H1 (cell line): ENCODE results near the gene MRTFA. TPM values are rescaled to one million over a fixed set of nuclear protein-coding genes. Genes with fewer than 3 reads are reported as not detected.

Experiments
- CTCF ChIA-PET: fragments of 300-600 bp; sonication (Branson Sonifier 250); formaldehyde crosslinking; loops from one replicate; lab custom pipeline; 2021; ENCODE audit not compliant: partially characterized antibody; lab: Charles Lee
- POLR2A ChIA-PET: fragments of 300-600 bp; sonication (Branson Sonifier 250); formaldehyde crosslinking; loops from one replicate; lab custom pipeline; 2021; ENCODE audit warnings: inconsistent platforms; ENCODE audit not compliant: partially characterized antibody; lab: Charles Lee
- DNase-seq, 2 experiments: peaks; one replicate each; pipeline versions ENCODE4 v3.0.0 to v3.0.0-alpha.2; 2010 to 2022; ENCODE audit warnings: low spot score in 2 of 2, low read depth in 1 of 2, mixed read lengths in 1 of 2
- FAIRE-seq: peaks from 2 replicates; lab custom pipeline; 2011; peaks lifted over from hg19 to GRCh38; lab: Jason Lieb, UNC
- H2AFZ ChIP-seq: 2 replicates; pipeline ENCODE4 v1.8.1; 2012; ENCODE audit warnings: low read length, inconsistent platforms
- H2AK5ac ChIP-seq: 2 replicates; pipeline ENCODE4 v1.6.1; 2013; ENCODE audit warnings: low read depth, low read length
- H2BK120ac ChIP-seq: replicated peaks from 2 replicates; pipeline ENCODE3; 2013; ENCODE audit warnings: low read depth, low read length, inconsistent platforms
- H2BK12ac ChIP-seq: 2 replicates; pipeline ENCODE4 v1.6.1; 2013; ENCODE audit warnings: low read depth, low read length
- H2BK15ac ChIP-seq: 2 replicates; pipeline ENCODE4 v1.6.1; 2013; ENCODE audit warnings: low read length
- H2BK20ac ChIP-seq: 2 replicates; pipeline ENCODE4 v1.6.1; 2013; ENCODE audit warnings: low read length
- H2BK5ac ChIP-seq: 2 replicates; pipeline ENCODE4 v1.6.1; 2013; ENCODE audit warnings: low read depth, low read length
- H3K14ac ChIP-seq: 2 replicates; pipeline ENCODE4 v1.6.1; 2013; ENCODE audit warnings: inconsistent platforms; ENCODE audit not compliant: insufficient read length
- H3K18ac ChIP-seq: 2 replicates; pipeline ENCODE4 v1.6.1; 2013; ENCODE audit warnings: low read length; ENCODE audit errors: extremely low read depth
- H3K23ac ChIP-seq: 2 replicates; pipeline ENCODE4 v1.6.1; 2013; ENCODE audit warnings: inconsistent platforms; ENCODE audit not compliant: insufficient read length
- H3K23me2 ChIP-seq: 2 replicates; pipeline ENCODE4 v1.6.1; 2013; ENCODE audit warnings: low read depth, low read length
- H3K27ac ChIP-seq: 2 replicates; pipeline ENCODE4 v1.6.1; 2011; ENCODE audit warnings: low read depth, low read length, inconsistent platforms
- H3K27me3 ChIP-seq, 4 experiments: replicated peaks in 1 of 4; 1 replicate in 1 of 4; 2 replicates in 3 of 4; pipeline versions ENCODE4 v1.6.1 to v1.8.1; 2011 to 2013; ENCODE audit warnings: low read length in 3 of 4, mild to moderate bottlenecking in 3 of 4, inconsistent platforms in 2 of 4, mixed read lengths in 2 of 4, moderate library complexity in 1 of 4; ENCODE audit not compliant: control insufficient read depth in 3 of 4, insufficient read depth in 3 of 4; ENCODE audit errors: extremely low read depth in 1 of 4
- H3K36me3 ChIP-seq, 4 experiments: 2 replicates each; pipeline versions ENCODE4 v1.6.1 to v1.8.1; 2011 to 2013; ENCODE audit warnings: mild to moderate bottlenecking in 4 of 4, low read length in 3 of 4, moderate library complexity in 2 of 4, control low read depth in 1 of 4, inconsistent platforms in 1 of 4; ENCODE audit not compliant: insufficient read depth in 4 of 4, control insufficient read depth in 2 of 4
- H3K4ac ChIP-seq: replicated peaks from 2 replicates; pipeline ENCODE3; 2013; ENCODE audit warnings: low read length, low read depth, mixed read lengths, inconsistent platforms; ENCODE audit not compliant: insufficient read length
- H3K4me1 ChIP-seq, 4 experiments: replicated peaks in 1 of 4; 1 replicate in 1 of 4; 2 replicates in 3 of 4; pipeline versions ENCODE4 v1.6.1 to v1.8.1; 2011 to 2013; ENCODE audit warnings: low read length in 3 of 4, inconsistent platforms in 2 of 4, mixed read lengths in 1 of 4; ENCODE audit not compliant: insufficient read depth in 4 of 4, control insufficient read depth in 3 of 4
- H3K4me2 ChIP-seq, 2 experiments: 2 replicates each; pipeline versions ENCODE4 v1.6.1 to v1.8.1; 2011 to 2013; ENCODE audit warnings: low read depth in 2 of 2, low read length in 2 of 2, control low read depth in 1 of 2, inconsistent platforms in 1 of 2, mild to moderate bottlenecking in 1 of 2; ENCODE audit not compliant: insufficient read depth in 1 of 2
- H3K4me3 ChIP-seq, 4 experiments: fragments of 200-600, 300-600 bp in 1 of 4; sonication (generic), shearing (Covaris generic), sonication (Bioruptor Twin) in 1 of 4; 2 replicates each; pipeline versions ENCODE4 v1.5.1 to v1.8.1; 2011 to 2016; ENCODE audit warnings: low read length in 4 of 4, low read depth in 3 of 4, control low read depth in 2 of 4, inconsistent platforms in 2 of 4, mild to moderate bottlenecking in 2 of 4, mixed read lengths in 1 of 4, moderate library complexity in 1 of 4; ENCODE audit not compliant: insufficient read depth in 2 of 4; ENCODE audit errors: extremely low read depth in 1 of 4
- H3K56ac ChIP-seq: replicated peaks from 2 replicates; pipeline ENCODE3; 2013; ENCODE audit warnings: low read depth, mild to moderate bottlenecking, mixed read lengths, low read length, inconsistent platforms; ENCODE audit not compliant: insufficient read length
- H3K79me1 ChIP-seq: 2 replicates; pipeline ENCODE4 v1.6.1; 2013; ENCODE audit warnings: low read depth, low read length, control low read depth
- H3K79me2 ChIP-seq, 2 experiments: 2 replicates each; pipeline versions ENCODE4 v1.6.1 to v1.8.1; 2012 to 2013; ENCODE audit warnings: low read length in 2 of 2, mild to moderate bottlenecking in 2 of 2, inconsistent platforms in 1 of 2; ENCODE audit not compliant: insufficient read depth in 2 of 2, control insufficient read depth in 1 of 2
- H3K9ac ChIP-seq, 4 experiments: replicated peaks in 1 of 4; 1 replicate in 1 of 4; 2 replicates in 3 of 4; pipeline versions ENCODE4 v1.6.1 to v1.8.1; 2011 to 2013; ENCODE audit warnings: low read depth in 3 of 4, low read length in 3 of 4, control low read depth in 2 of 4, mild to moderate bottlenecking in 2 of 4, moderate library complexity in 2 of 4, inconsistent platforms in 1 of 4; ENCODE audit errors: extremely low read depth in 1 of 4
- H3K9me3 ChIP-seq, 2 experiments: 2 replicates each; pipeline versions ENCODE4 v1.6.1 to v1.8.1; 2012 to 2013; ENCODE audit warnings: mild to moderate bottlenecking in 2 of 2, moderate library complexity in 2 of 2, control low read depth in 1 of 2, inconsistent platforms in 1 of 2, low read depth in 1 of 2, low read length in 1 of 2, mixed read lengths in 1 of 2; ENCODE audit not compliant: insufficient read depth in 2 of 2
- H4K20me1 ChIP-seq, 2 experiments: replicated peaks in 1 of 2; 2 replicates each; pipeline versions ENCODE3 to v1.8.1; 2011 to 2013; ENCODE audit warnings: inconsistent platforms in 2 of 2, low read length in 2 of 2, mild to moderate bottlenecking in 1 of 2; ENCODE audit not compliant: insufficient read depth in 2 of 2, control insufficient read depth in 1 of 2
- H4K5ac ChIP-seq: 2 replicates; pipeline ENCODE4 v1.6.1; 2013; ENCODE audit warnings: low read length, low read depth, mixed read lengths, inconsistent platforms; ENCODE audit not compliant: insufficient read length
- H4K8ac ChIP-seq: 2 replicates; pipeline ENCODE4 v1.8.0; 2013; ENCODE audit warnings: mild to moderate bottlenecking, moderate library complexity, low read length, inconsistent platforms; ENCODE audit not compliant: insufficient read depth; ENCODE audit errors: extremely low read depth
- H4K91ac ChIP-seq: replicated peaks from 2 replicates; pipeline ENCODE3; 2013; ENCODE audit warnings: low read length, mixed read lengths, inconsistent platforms; ENCODE audit not compliant: insufficient read length
- ASH2L ChIP-seq: fragments of 200-600, 300-600 bp; sonication (generic); IDR thresholded peaks from one replicate; pipeline ENCODE4 v1.7.1; 2017; ENCODE audit warnings: low read length
- BACH1 ChIP-seq: IDR thresholded peaks from 2 replicates; pipeline ENCODE4 v1.6.1; 2012; ENCODE audit warnings: low read length, improper control_type of control experiment
- BRCA1 ChIP-seq: IDR thresholded peaks from 2 replicates; pipeline ENCODE4 v1.6.1; 2012; ENCODE audit warnings: low read depth, low read length, improper control_type of control experiment
- EZH2 ChIP-seq: fragments of 200-600 bp; sonication (generic); IDR thresholded peaks from 2 replicates; pipeline ENCODE4 v1.7.1; 2012; ENCODE audit warnings: low read depth, mild to moderate bottlenecking, moderate library complexity, low read length, inconsistent platforms; ENCODE audit not compliant: severe bottlenecking
- HDAC2 ChIP-seq, 2 experiments: fragments of 300-600 bp in 1 of 2; sonication (generic) in 1 of 2; IDR thresholded peaks; 2 replicates each; pipeline ENCODE4 v1.6.1; 2011 to 2012; ENCODE audit warnings: low read depth in 2 of 2, low read length in 2 of 2, mild to moderate bottlenecking in 2 of 2, moderate library complexity in 2 of 2, borderline replicate concordance in 1 of 2, inconsistent platforms in 1 of 2
- MAFK ChIP-seq: IDR thresholded peaks from 2 replicates; pipeline ENCODE4 v1.6.1; 2012; ENCODE audit warnings: low read depth, mild to moderate bottlenecking, improper control_type of control experiment, low read length
- POLR2AphosphoS5 ChIP-seq: IDR thresholded peaks from 2 replicates; pipeline ENCODE4 v1.6.1; 2011; ENCODE audit warnings: low read depth, low read length
- POU5F1 ChIP-seq: IDR thresholded peaks from 2 replicates; pipeline ENCODE4 v1.6.1; 2011; ENCODE audit warnings: low read depth, mild to moderate bottlenecking, low read length, moderate library complexity
- RXRA ChIP-seq: IDR thresholded peaks from 2 replicates; pipeline ENCODE4 v1.6.1; 2011; ENCODE audit warnings: low read depth, mild to moderate bottlenecking, low read length, moderate library complexity; ENCODE audit not compliant: insufficient read depth
- SIX5 ChIP-seq: IDR thresholded peaks from 2 replicates; pipeline ENCODE4 v1.6.1; 2011; ENCODE audit warnings: mild to moderate bottlenecking, low read depth, low read length
- SP2 ChIP-seq: IDR thresholded peaks from 2 replicates; pipeline ENCODE4 v1.6.1; 2012; ENCODE audit warnings: mild to moderate bottlenecking, low read length, inconsistent platforms
- WGBS, 2 experiments: shearing (Covaris generic) in 1 of 2; methylation state at CpG; one replicate each; pipeline versions ENCODE4 v1.1.6 to v1.1.7; 2013 to 2015; ENCODE audit warnings: low lambda C conversion rate in 2 of 2, mixed read lengths in 2 of 2, inconsistent platforms in 1 of 2, low coverage in 1 of 2, missing lambda C conversion rate in 1 of 2; ENCODE audit not compliant: insufficient replicate concordance in 2 of 2, insufficient coverage in 1 of 2, insufficient read length in 1 of 2; ENCODE audit errors: extremely low coverage in 1 of 2, missing lambda C conversion rate in 1 of 2; 5-methylcytosine and 5-hydroxymethylcytosine counted together
- polyA plus RNA-seq, 7 experiments: library from polyadenylated mRNA; depleted of rRNA in 3 of 7; stranded (reverse) in 5 of 7; unstranded in 2 of 7; fragments of >200 nt in 5 of 7; fragments of 200-250 nt in 2 of 7; gene quantifications; 1 replicate in 5 of 7; 2 replicates in 1 of 7; 4 replicates in 1 of 7; pipeline versions ENCODE4 v1.2.1 to v1.2.3, GENCODE V29; 2011 to 2013; ENCODE audit warnings: missing spikeins in 2 of 7, mixed read lengths in 2 of 7
- total RNA-seq: library from RNA; stranded (reverse); fragmentation: NEBNext Ultra II Directional; extraction: Animal tissue kit (Norgen Biotek cat#: 25700); gene quantifications from 2 replicates; pipeline ENCODE4 v1.2.1, GENCODE V29; 2021
- TF ChIP-seq, protein P1 (sequence below), 3 experiments: IDR thresholded peaks; 1 replicate in 2 of 3; 2 replicates in 1 of 3; pipeline versions ENCODE4 v1.5.1 to v1.6.1; 2011; ENCODE audit warnings: low read length in 3 of 3, mild to moderate bottlenecking in 3 of 3, inconsistent platforms in 2 of 3, low read depth in 1 of 3, moderate library complexity in 1 of 3; ENCODE audit not compliant: insufficient read depth in 1 of 3; ENCODE audit errors: control extremely low read depth in 1 of 3

MRTFA gene
- total and polyA plus RNA-seq, 2 of the 8 experiments (the other 6 are each of a cell fraction or from before 2014, with no cell fraction given) = 5.4 to 37.9 TPM

GRCh38 chr22:40366068-40366467 lies 270.5 kb downstream of the MRTFA start:
- H3K18ac ChIP-seq = no peak overlapping the region
- H3K56ac ChIP-seq = no peak overlapping the region
- FAIRE-seq = no peak
- no peak overlapping the region for H4K5ac ChIP-seq
- no peak overlapping the region for H2AFZ ChIP-seq
- no peak overlapping the region for H4K8ac ChIP-seq
- H3K36me3 ChIP-seq = peaks cover 53 to 81% (median 67%) of the 10 kb centered on the region in 4 experiments
- no peak overlapping the region for H2AK5ac ChIP-seq
- no peak overlapping the region for H3K9ac ChIP-seq
- no peak overlapping the region for H4K91ac ChIP-seq
- 95% methylated on average over 2 of the region's 2 CpGs; no CpG with 5 or more reads in 1 of the 2 experiments for WGBS, 2 experiments
- H3K23ac ChIP-seq = no peak overlapping the region
- H3K9me3 ChIP-seq = no peaks in the 10 kb centered on the region; a peak in 1 of 4 replicates
- no peak overlapping the region for H3K4me3 ChIP-seq
- H3K27me3 ChIP-seq = no peaks in the 10 kb centered on the region
- H3K79me1 ChIP-seq = 0 out of 2 replicates have a peak, but pooled peaks cover 2% of the 10 kb centered on the region
- H3K14ac ChIP-seq = no peak overlapping the region
- H3K27ac ChIP-seq = no peak overlapping the region
- no peak overlapping the region for H2BK120ac ChIP-seq
- no peak overlapping the region for H2BK5ac ChIP-seq
- H2BK20ac ChIP-seq = no peak overlapping the region
- DNase-seq = no peak
- H4K20me1 ChIP-seq = peaks cover 3% of the 10 kb centered on the region in 2 experiments
- peaks cover 2% of the 10 kb centered on the region; the same call in 1 of the 2 replicates for H3K23me2 ChIP-seq
- ChIA-PET POLR2A (interaction anchor here (0.8 to 1.6 kb wide), 5 partner anchors 9 to 59 kb away, joined by 3 to 4 read pairs (median 3); no protein-coding TSS in a partner anchor), CTCF (interaction anchor here (4.4 kb wide), 1 partner anchor 18 kb away, joined by 18 read pairs; no protein-coding TSS in a partner anchor)
- H2BK15ac ChIP-seq = no peak overlapping the region
- H3K79me2 ChIP-seq = no peaks in the 10 kb centered on the region
- H3K4ac ChIP-seq = no peak overlapping the region
- no peak overlapping the region for H3K4me2 ChIP-seq
- peaks cover 0 to 1% (median 0%) of the 10 kb centered on the region in 4 experiments; a peak in 1 of 7 replicates for H3K4me1 ChIP-seq
- no peak overlapping the region for H2BK12ac ChIP-seq
- no peak for TF ChIP-seq BACH1
- no peak for TF ChIP-seq SIX5
- TF ChIP-seq BRCA1 = no peak
- no peak for TF ChIP-seq SP2
- no peak for TF ChIP-seq RXRA
- no peak for TF ChIP-seq POLR2AphosphoS5
- no peak for TF ChIP-seq POU5F1
- TF ChIP-seq MAFK = no peak
- TF ChIP-seq, protein P1, sequence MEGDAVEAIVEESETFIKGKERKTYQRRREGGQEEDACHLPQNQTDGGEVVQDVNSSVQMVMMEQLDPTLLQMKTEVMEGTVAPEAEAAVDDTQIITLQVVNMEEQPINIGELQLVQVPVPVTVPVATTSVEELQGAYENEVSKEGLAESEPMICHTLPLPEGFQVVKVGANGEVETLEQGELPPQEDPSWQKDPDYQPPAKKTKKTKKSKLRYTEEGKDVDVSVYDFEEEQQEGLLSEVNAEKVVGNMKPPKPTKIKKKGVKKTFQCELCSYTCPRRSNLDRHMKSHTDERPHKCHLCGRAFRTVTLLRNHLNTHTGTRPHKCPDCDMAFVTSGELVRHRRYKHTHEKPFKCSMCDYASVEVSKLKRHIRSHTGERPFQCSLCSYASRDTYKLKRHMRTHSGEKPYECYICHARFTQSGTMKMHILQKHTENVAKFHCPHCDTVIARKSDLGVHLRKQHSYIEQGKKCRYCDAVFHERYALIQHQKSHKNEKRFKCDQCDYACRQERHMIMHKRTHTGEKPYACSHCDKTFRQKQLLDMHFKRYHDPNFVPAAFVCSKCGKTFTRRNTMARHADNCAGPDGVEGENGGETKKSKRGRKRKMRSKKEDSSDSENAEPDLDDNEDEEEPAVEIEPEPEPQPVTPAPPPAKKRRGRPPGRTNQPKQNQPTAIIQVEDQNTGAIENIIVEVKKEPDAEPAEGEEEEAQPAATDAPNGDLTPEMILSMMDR (IDR thresholded peaks at IDR 0.05; ENCODE audit: control extremely low read depth in 1 of 3, insufficient read depth in 1 of 3, low read depth in 1 of 3, low read length in 3 of 3) = no peak
- no peak for TF ChIP-seq ASH2L
- no peak for TF ChIP-seq EZH2
- TF ChIP-seq HDAC2 (IDR thresholded peaks at IDR 0.05; ENCODE audit: borderline replicate concordance in 1 of 2, low read depth in 2 of 2, low read length in 2 of 2) = no peak
